Measurements from ENCODE around the gene SEMA3A.

Gene SEMA3A

GRCh38 chr7:84092207-84092606 is 102.4 kb downstream of the SEMA3A start:
- DNase-seq (ENCODE audit: low read depth), result no peak
- TF ChIP-seq CTCF (conservative IDR thresholded peaks at IDR 0.05; ENCODE audit: low read length), result no peak
- no peak overlapping the region for H3K4me3 ChIP-seq (ENCODE audit: low read length)

- TF ChIP-seq CTCF (conservative IDR thresholded peaks at IDR 0.05; ENCODE audit: low read length), result no peak
- H3K4me3 ChIP-seq (ENCODE audit: low read length), result no peak overlapping the region
- DNase-seq (ENCODE audit: low read depth), result no peak
Observed at GRCh38 chr7:84091318-84091717, 103.3 kb downstream of the SEMA3A start.

GRCh38 chr7:84088802-84089201 is 105.8 kb downstream of the SEMA3A start:
- TF ChIP-seq CTCF (conservative IDR thresholded peaks at IDR 0.05; ENCODE audit: low read length), result no peak
- no peak overlapping the region for H3K4me3 ChIP-seq (ENCODE audit: low read length)
- no peak for DNase-seq (ENCODE audit: low read depth)

- no peak for TF ChIP-seq CTCF (conservative IDR thresholded peaks at IDR 0.05; ENCODE audit: low read length)
- H3K4me3 ChIP-seq (ENCODE audit: low read length), result no peak overlapping the region
- no peak for DNase-seq (ENCODE audit: low read depth)
Observed at GRCh38 chr7:84085998-84086397, 108.6 kb downstream of the SEMA3A start.

GRCh38 chr7:84085147-84085546 is 109.4 kb downstream of the SEMA3A start:
- TF ChIP-seq CTCF (conservative IDR thresholded peaks at IDR 0.05; ENCODE audit: low read length), result no peak
- no peak overlapping the region for H3K4me3 ChIP-seq (ENCODE audit: low read length)
- peak; percentile 25 for DNase-seq (ENCODE audit: low read depth)

GRCh38 chr7:84083846-84084245 is 110.7 kb downstream of the SEMA3A start:
- DNase-seq (ENCODE audit: low read depth), result no peak
- no peak overlapping the region for H3K4me3 ChIP-seq (ENCODE audit: low read length)
- no peak for TF ChIP-seq CTCF (conservative IDR thresholded peaks at IDR 0.05; ENCODE audit: low read length)

- DNase-seq (ENCODE audit: low read depth), result no peak
- no peak overlapping the region for H3K4me3 ChIP-seq (ENCODE audit: low read length)
- TF ChIP-seq CTCF (conservative IDR thresholded peaks at IDR 0.05; ENCODE audit: low read length), result no peak
Observed at GRCh38 chr7:84081973-84082522, 112.5 kb downstream of the SEMA3A start.
